ENCODE data around the gene CYLD. TPM values are rescaled to one million over a fixed set of nuclear protein-coding genes. Genes with fewer than 3 reads are reported as not detected.

The CYLD gene
- total RNA-seq, 1 donor from 2014 or later = 122 TPM

GRCh38 chr16:50743581-50744225, 1.8 kb downstream of the CYLD start:
- Mint-ChIP-seq H3K4me3 (peak overlapping the region; percentile 91), H3K9me3 (no peaks in the 10 kb centered on the region), H3K36me3 (ENCODE audit: low read depth) (peaks cover 55% of the 10 kb centered on the region), H3K4me1 (peaks cover 63% of the 10 kb centered on the region), H3K27ac (peak overlapping the region; percentile 94), H3K27me3 (no peaks in the 10 kb centered on the region)
- ChIA-PET POLR2A (interaction anchor here (1.0 to 5.1 kb wide), 7 partner anchors 46 to 718 kb away, joined by 3 to 19 read pairs (median 6); partner anchors contain the start of genes CNEP1R1 and SNX20), CTCF (interaction anchor here (0.7 to 7.4 kb wide), 6 partner anchors 63 to 389 kb away, joined by 3 to 169 read pairs (median 6); partner anchors contain the start of gene SNX20)
- intact Hi-C loops (cut with micrococcal nuclease) = loop anchor here (2.0 kb wide), 2 partner anchors 469 to 591 kb away; partner anchors contain the start of gene TENT4B
- DNase-seq (no peak), ATAC-seq (ENCODE audit: low read depth) (no peak)
- TF ChIP-seq CTCF (IDR thresholded peaks at IDR 0.05) = no peak

DNA sequence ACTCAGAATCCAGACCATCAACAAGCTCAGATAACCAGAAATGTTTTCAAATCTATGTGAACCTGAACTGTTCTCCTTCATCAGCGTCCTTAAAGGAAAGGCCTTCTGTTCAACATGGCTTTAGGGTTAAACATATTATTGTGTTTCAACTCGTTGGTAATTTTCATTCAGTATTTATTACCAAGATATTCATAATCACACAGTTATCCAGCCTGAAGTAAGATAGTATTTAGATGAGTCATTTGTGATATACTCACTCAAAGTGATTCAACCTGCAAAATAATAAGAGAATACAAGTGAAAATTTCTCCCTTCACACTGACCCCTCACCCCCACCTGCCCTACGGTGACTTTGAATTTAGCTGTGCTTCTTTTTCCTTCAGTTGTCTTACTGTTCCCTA, 3.0 kb downstream of the CYLD start:
- H3K4me1 Mint-ChIP-seq = peaks cover 68% of the 10 kb centered on the region
- CTCF ChIA-PET = interaction anchor here (0.7 to 7.4 kb wide), 10 partner anchors 61 to 720 kb away, joined by 3 to 169 read pairs (median 3); partner anchors contain the start of genes CNEP1R1 and SNX20
- H3K27ac Mint-ChIP-seq = peak overlapping the region; percentile 94
- H3K36me3 Mint-ChIP-seq (ENCODE audit: low read depth) = peaks cover 51% of the 10 kb centered on the region
- no peak for ATAC-seq (ENCODE audit: low read depth)
- no peak for TF ChIP-seq CTCF (IDR thresholded peaks at IDR 0.05)
- POLR2A ChIA-PET = interaction anchor here (0.7 to 5.1 kb wide), 11 partner anchors 23 to 720 kb away, joined by 3 to 19 read pairs (median 5); partner anchors contain the start of genes CNEP1R1 and SNX20
- no peak for DNase-seq
- H3K4me3 Mint-ChIP-seq = peak overlapping the region; percentile 38
- intact Hi-C loops (cut with micrococcal nuclease) = no loop called here
- no peaks in the 10 kb centered on the region for H3K9me3 Mint-ChIP-seq
- H3K27me3 Mint-ChIP-seq = no peaks in the 10 kb centered on the region

GRCh38 chr16:50745940-50746339, 4.1 kb downstream of the CYLD start:
- CTCF ChIA-PET = interaction anchor here (1.3 to 7.4 kb wide), 7 partner anchors 60 to 419 kb away, joined by 4 to 169 read pairs (median 7); partner anchors contain the start of gene SNX20
- peaks cover 61% of the 10 kb centered on the region for H3K4me1 Mint-ChIP-seq
- intact Hi-C loops (cut with micrococcal nuclease) = loop anchor here (2.0 kb wide), 2 partner anchors 531 to 721 kb away; partner anchors contain the start of gene CNEP1R1
- POLR2A ChIA-PET = interaction anchor here (0.6 to 5.1 kb wide), 5 partner anchors 65 to 471 kb away, joined by 3 to 19 read pairs (median 3); partner anchors contain the start of gene SNX20
- H3K9me3 Mint-ChIP-seq = no peaks in the 10 kb centered on the region
- H3K4me3 Mint-ChIP-seq = no peak overlapping the region
- H3K36me3 Mint-ChIP-seq (ENCODE audit: low read depth) = peaks cover 54% of the 10 kb centered on the region
- H3K27ac Mint-ChIP-seq = peak overlapping the region; percentile 94
- H3K27me3 Mint-ChIP-seq = no peaks in the 10 kb centered on the region
- no peak for TF ChIP-seq CTCF (IDR thresholded peaks at IDR 0.05)
- no peak for ATAC-seq (ENCODE audit: low read depth)
- DNase-seq = no peak

- ATAC-seq (ENCODE audit: low read depth) (peak; percentile 61), DNase-seq (no peak)
- Mint-ChIP-seq H3K27me3 (no peaks in the 10 kb centered on the region), H3K4me3 (peak overlapping the region; percentile 45), H3K27ac (peak overlapping the region; percentile 11), H3K4me1 (peaks cover 53% of the 10 kb centered on the region), H3K9me3 (no peaks in the 10 kb centered on the region), H3K36me3 (ENCODE audit: low read depth) (peaks cover 57% of the 10 kb centered on the region)
- ChIA-PET CTCF (interaction anchor here (0.9 to 7.4 kb wide), 8 partner anchors 56 to 421 kb away, joined by 3 to 169 read pairs (median 6); partner anchors contain the start of gene SNX20), POLR2A (interaction anchor here (0.7 to 5.1 kb wide), 3 partner anchors 66 to 378 kb away, joined by 3 to 19 read pairs (median 12); partner anchors contain the start of genes BRD7 and SNX20)
- no peak for TF ChIP-seq CTCF (IDR thresholded peaks at IDR 0.05)
- intact Hi-C loops (cut with micrococcal nuclease) = loop anchor here (1.0 to 2.0 kb wide), 7 partner anchors 76 to 723 kb away; partner anchors contain the start of gene CNEP1R1
Observed at GRCh38 chr16:50747207-50747956, 5.5 kb downstream of the CYLD start.
